Astrocyte of the spinal cord (primary cell): ENCODE measurements around the gene MAPK8IP1.

Source experiments
- DNase-seq: peaks from one replicate; pipeline ENCODE4 v3.0.0; 2011; ENCODE audit warnings: low read depth, low spot score
- H3K4me3 ChIP-seq: 2 replicates; pipeline ENCODE4 v1.5.1; 2011; ENCODE audit warnings: low read depth, mild to moderate bottlenecking, low read length, moderate library complexity
- CTCF ChIP-seq: IDR thresholded peaks from 2 replicates; pipeline ENCODE4 v1.5.1; 2012; ENCODE audit warnings: low read depth, mild to moderate bottlenecking, low read length, inconsistent platforms
- in situ Hi-C: cut with HindIII; loops from 2 replicates; pipeline ENCODE4 v1.10.0; 2017; ENCODE audit warnings: low sequenced_read_pairs

The MAPK8IP1 gene

GRCh38 chr11:45880772-45881570, 4.5 kb upstream of the MAPK8IP1 start:
- in situ Hi-C loops, result no loop called here
- DNase-seq, result peak; percentile 59
- H3K4me3 ChIP-seq, result no peak overlapping the region
- no peak for TF ChIP-seq CTCF

DNA sequence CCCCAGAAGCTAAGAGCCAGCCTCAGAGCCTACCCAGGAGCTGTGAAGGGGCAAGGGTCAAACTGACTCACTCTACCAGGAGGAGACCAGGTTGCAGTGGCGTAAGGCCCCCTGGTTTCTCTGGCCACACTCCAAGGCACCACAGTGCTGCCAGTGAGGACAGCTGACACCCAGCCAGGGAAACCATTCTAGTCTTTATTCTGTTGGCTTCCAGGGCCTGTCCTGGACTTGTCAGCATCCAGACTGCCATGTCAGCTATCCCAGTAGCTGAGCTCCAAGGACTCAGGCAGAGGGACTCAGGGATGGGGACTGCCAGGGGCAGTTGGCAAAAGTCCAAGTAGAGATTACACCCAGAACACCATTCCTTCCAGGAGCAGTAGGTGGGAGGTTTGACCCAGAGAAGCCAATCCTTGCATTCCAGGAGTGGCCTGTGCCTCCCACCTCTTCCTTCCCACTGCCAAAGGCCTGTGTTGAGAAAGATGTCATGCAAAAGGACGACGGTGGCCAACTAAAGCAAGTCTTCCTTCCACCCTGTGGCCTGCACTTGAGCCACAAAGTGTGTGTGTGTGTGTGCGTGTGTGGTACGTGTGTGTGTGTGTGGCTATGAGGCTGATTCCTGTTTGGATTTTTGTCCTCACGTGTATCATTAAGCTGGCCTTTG, 3.6 kb upstream of the MAPK8IP1 start:
- in situ Hi-C loops, result no loop called here
- H3K4me3 ChIP-seq, result no peak overlapping the region
- DNase-seq, result no peak
- no peak for TF ChIP-seq CTCF

DNA sequence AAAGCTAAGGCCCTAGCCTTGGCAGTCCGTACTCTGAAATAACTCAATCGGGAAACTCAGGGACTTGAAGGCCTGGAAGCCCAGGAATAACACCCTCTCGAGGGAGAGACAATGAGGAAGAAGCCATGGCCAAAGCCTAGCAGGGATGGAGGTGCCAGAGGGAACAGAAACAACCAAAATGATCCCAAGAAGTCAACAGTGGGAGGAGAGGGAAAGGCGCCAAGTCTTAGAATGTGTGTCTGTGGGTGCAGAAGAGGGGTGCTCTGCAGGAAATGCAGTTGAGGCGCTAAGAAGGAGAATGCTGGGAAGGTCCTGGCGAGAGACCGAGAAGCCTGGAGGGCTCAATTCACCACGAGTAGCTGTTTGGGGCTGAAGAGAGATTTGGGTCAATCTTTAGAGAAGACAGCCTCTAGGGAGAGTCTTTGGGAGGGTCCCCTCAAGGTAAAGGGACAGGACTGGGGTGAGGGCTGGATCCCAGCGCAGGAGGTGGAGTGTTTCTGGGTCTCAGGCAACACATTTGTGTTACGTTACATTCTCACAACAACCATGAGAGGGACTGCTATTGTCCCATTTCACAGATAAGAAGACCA, 760 bp upstream of the MAPK8IP1 start:
- in situ Hi-C loops, result no loop called here
- TF ChIP-seq CTCF, result no peak
- no peak for DNase-seq
- H3K4me3 ChIP-seq, result no peak overlapping the region

DNA sequence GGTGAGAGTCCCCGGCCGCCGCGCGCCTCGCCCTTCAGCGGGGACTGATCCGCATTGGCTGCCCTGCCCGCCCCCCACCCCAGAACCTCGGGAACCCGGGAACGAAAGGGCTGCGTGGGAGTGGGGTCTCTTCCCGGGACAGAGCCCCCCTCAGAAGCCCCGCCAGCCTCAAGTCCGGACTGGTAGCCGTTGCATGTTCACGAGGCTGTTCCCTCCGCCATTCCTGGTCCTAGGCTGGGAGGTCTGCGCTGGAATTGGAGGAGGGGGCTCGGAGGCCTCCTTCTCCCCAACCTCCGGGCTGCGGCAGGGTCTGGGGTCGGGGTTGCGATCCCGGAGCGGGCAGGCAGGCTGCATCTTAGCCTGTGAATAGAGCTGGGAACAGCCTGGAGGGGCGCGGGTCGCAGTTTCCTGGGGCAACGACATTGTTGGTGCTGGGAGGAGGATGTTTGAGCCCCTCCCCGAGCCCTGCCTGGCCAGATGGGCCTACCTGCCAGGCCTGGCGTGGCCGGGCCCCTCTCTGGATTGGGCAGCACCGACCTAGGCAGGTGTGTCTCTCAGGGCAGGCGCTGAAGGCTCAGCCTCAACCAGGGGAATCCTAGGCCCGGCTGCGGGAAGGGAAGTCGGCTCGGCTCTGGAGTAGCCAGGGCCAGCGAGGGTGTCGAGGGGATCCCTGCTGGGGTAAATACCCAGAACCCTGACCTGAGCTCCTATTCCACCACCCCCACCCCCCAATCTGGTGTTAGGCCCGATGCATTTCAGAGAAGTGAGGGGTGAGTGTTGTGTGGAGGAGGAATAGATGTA, 670 bp downstream of the MAPK8IP1 start:
- in situ Hi-C loops, result no loop called here
- peak overlapping the region; percentile 23 for H3K4me3 ChIP-seq
- TF ChIP-seq CTCF, result no peak

DNA sequence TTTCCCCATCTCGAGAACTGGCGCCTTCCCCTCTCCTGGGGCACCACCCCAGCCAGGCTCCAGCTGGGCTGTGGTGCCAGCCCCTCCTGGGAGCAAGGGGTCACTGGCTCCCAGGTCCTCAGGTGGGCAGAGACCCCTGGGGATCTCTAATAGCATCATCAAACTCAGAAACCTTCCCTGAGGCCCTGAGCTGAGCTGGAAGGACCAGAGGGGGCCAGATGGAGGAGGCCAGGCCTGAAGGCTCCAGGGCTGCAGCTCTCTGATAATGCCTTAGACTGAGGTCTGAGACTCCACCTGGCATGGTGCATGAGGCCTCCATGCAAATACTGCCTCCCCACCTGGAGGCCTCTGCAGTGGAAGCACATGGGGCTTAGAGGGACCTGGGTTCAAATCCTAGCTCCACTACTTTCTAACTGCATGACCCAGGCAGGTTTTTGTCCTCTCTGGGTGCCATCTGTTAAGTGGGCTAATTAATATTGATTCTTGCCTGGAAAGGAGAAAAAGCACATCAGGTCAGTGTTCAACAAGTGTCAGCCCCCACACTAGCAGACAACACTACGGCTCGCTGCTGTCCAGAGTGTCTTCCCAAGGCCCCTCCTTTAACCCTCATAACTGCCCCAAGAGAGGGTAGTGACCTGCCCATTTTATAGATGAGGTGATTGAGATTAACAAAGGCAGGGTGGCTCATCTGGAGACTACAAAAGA, 1.5 kb downstream of the MAPK8IP1 start:
- no peak overlapping the region for H3K4me3 ChIP-seq
- no peak for DNase-seq
- TF ChIP-seq CTCF, result no peak
- in situ Hi-C loops, result no loop called here

More for the DNA sequence above, 670 bp downstream of the MAPK8IP1 start:
- DNase-seq, result no peak

GRCh38 chr11:45887587-45887986, 2.1 kb downstream of the MAPK8IP1 start:
- H3K4me3 ChIP-seq, result no peak overlapping the region
- in situ Hi-C loops, result no loop called here
- no peak for DNase-seq
- no peak for TF ChIP-seq CTCF
